Measurements from ENCODE around the gene EMC6. TPM values are rescaled to one million over a fixed set of nuclear protein-coding genes. Genes with fewer than 3 reads are reported as not detected.

The EMC6 gene
- total RNA-seq, 1 experiment from 2014 or later = 62.4 TPM

DNA sequence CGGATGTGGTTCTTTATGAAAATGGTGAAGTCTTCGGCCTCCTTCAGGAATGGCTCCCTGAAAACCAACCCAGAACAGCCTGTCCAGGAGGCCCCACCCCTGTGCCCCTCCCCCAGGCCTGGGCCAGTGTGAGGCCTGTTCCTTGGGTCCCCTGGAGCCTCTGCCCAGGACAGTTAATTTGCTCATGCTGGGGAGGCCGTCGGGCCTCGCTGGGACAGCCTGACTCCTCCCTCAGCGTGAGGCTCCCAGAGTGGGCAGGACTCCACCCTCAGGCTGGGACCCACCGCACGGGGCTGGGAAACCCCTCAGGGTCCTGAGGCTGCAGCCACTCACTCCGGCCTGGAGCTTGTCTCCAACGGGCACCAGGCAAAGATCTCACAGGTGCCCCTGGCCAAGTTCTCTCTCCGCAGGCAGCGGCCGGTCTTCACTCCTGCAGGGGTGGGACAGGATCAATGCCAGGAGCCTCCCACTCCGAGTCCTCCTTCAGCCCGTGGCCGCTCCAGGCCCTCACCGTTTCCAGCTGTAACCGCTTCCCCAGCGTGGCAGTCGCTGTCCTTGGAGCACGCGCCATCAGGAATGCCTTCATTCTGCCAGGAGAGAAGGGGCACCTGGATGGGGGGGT lies 21.6 kb downstream of the EMC6 start:
- intact Hi-C loops (cut with micrococcal nuclease) = no loop called here
- H3K9ac ChIP-seq (ENCODE audit: low read length) = no peak overlapping the region
- no peaks in the 10 kb centered on the region for H3K79me2 ChIP-seq (ENCODE audit: insufficient read depth, low read length)
- POLR2A ChIA-PET = no interaction called here
- TF ChIP-seq, protein P1, sequence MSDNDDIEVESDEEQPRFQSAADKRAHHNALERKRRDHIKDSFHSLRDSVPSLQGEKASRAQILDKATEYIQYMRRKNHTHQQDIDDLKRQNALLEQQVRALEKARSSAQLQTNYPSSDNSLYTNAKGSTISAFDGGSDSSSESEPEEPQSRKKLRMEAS (IDR thresholded peaks at IDR 0.05) = no peak
- TF ChIP-seq CBX3 (IDR thresholded peaks at IDR 0.05; ENCODE audit: low read depth) = no peak
- TF ChIP-seq, protein P2, sequence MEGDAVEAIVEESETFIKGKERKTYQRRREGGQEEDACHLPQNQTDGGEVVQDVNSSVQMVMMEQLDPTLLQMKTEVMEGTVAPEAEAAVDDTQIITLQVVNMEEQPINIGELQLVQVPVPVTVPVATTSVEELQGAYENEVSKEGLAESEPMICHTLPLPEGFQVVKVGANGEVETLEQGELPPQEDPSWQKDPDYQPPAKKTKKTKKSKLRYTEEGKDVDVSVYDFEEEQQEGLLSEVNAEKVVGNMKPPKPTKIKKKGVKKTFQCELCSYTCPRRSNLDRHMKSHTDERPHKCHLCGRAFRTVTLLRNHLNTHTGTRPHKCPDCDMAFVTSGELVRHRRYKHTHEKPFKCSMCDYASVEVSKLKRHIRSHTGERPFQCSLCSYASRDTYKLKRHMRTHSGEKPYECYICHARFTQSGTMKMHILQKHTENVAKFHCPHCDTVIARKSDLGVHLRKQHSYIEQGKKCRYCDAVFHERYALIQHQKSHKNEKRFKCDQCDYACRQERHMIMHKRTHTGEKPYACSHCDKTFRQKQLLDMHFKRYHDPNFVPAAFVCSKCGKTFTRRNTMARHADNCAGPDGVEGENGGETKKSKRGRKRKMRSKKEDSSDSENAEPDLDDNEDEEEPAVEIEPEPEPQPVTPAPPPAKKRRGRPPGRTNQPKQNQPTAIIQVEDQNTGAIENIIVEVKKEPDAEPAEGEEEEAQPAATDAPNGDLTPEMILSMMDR (IDR thresholded peaks at IDR 0.05 in 2 of 3, conservative IDR thresholded peaks at IDR 0.05 in 1 of 3; ENCODE audit: borderline replicate concordance in 1 of 3, insufficient read depth in 1 of 3, low read depth in 2 of 3, low read length in 2 of 3) = no peak
- no peak overlapping the region for H3K4me3 ChIP-seq (replicated peaks in 1 of 2; ENCODE audit: low read depth in 1 of 2, low read length in 2 of 2)
- H3K27me3 ChIP-seq (ENCODE audit: insufficient read depth, low read length) = no peaks in the 10 kb centered on the region
- H2AFZ ChIP-seq (ENCODE audit: low read depth, low read length, poor library complexity, severe bottlenecking) = no peak overlapping the region
- H4K20me1 ChIP-seq (ENCODE audit: insufficient read depth) = no peaks in the 10 kb centered on the region
- H3K9me2 ChIP-seq (ENCODE audit: insufficient read depth) = no peaks in the 10 kb centered on the region
- CTCF ChIA-PET = interaction anchor here (1.8 kb wide), 1 partner anchor 87 kb away, joined by 7 read pairs; no protein-coding TSS in a partner anchor
- DNase-seq (ENCODE audit: low read depth, low spot score) = no peak
- peak; percentile 48 for ATAC-seq
- peaks cover 0 to 9% of the 10 kb centered on the region in 2 experiments; a peak in 2 of 4 replicates for H3K4me1 ChIP-seq (ENCODE audit: control insufficient read depth in 1 of 2, insufficient read depth in 2 of 2, low read length in 2 of 2)
- no peak overlapping the region for H3K27ac ChIP-seq (ENCODE audit: low read depth, low read length)
- no peaks in the 10 kb centered on the region for H3K9me3 ChIP-seq (ENCODE audit: control insufficient read depth in 1 of 2, insufficient read depth in 1 of 2, low read depth in 1 of 2, low read length in 2 of 2)
- RAD21 ChIA-PET (ENCODE audit: low non-redundant PET in 1 of 2, low total read pairs in 2 of 2, uncharacterized antibody in 2 of 2, unreplicated experiment in 2 of 2) = no interaction called here
- H3K36me3 ChIP-seq (ENCODE audit: control insufficient read depth in 1 of 2, insufficient read depth in 2 of 2, low read length in 2 of 2) = no peaks in the 10 kb centered on the region
- no TSS peak for BruUV-seq (replicated peaks)
- no peak overlapping the region for H3K4me2 ChIP-seq (ENCODE audit: low read length)

- Histone ChIP-seq H3K27ac (ENCODE audit: low read depth, low read length) (no peak overlapping the region), H3K9me3 (ENCODE audit: control insufficient read depth in 1 of 2, insufficient read depth in 1 of 2, low read depth in 1 of 2, low read length in 2 of 2) (no peaks in the 10 kb centered on the region), H2AFZ (ENCODE audit: low read depth, low read length, poor library complexity, severe bottlenecking) (no peak overlapping the region), H3K36me3 (ENCODE audit: control insufficient read depth in 1 of 2, insufficient read depth in 2 of 2, low read length in 2 of 2) (no peaks in the 10 kb centered on the region), H3K4me1 (ENCODE audit: control insufficient read depth in 1 of 2, insufficient read depth in 2 of 2, low read length in 2 of 2) (peaks cover 0 to 11% of the 10 kb centered on the region in 2 experiments; a peak in 2 of 4 replicates), H3K79me2 (ENCODE audit: insufficient read depth, low read length) (no peaks in the 10 kb centered on the region), H3K9me2 (ENCODE audit: insufficient read depth) (no peaks in the 10 kb centered on the region), H3K4me2 (ENCODE audit: low read length) (no peak overlapping the region), H3K4me3 (replicated peaks in 1 of 2; ENCODE audit: low read depth in 1 of 2, low read length in 2 of 2) (no peak overlapping the region), H3K27me3 (ENCODE audit: insufficient read depth, low read length) (no peaks in the 10 kb centered on the region), H3K9ac (ENCODE audit: low read length) (no peak overlapping the region), H4K20me1 (ENCODE audit: insufficient read depth) (no peaks in the 10 kb centered on the region)
- POLR2A ChIA-PET = no interaction called here
- intact Hi-C loops (cut with micrococcal nuclease) = no loop called here
- no peak for DNase-seq (ENCODE audit: low read depth, low spot score)
- CTCF ChIA-PET = interaction anchor here (1.0 to 1.8 kb wide), 3 partner anchors 9 to 88 kb away, joined by 3 to 7 read pairs (median 5); no protein-coding TSS in a partner anchor
- ATAC-seq = no peak
- TF ChIP-seq, protein P2 (IDR thresholded peaks at IDR 0.05 in 2 of 3, conservative IDR thresholded peaks at IDR 0.05 in 1 of 3; ENCODE audit: borderline replicate concordance in 1 of 3, insufficient read depth in 1 of 3, low read depth in 2 of 3, low read length in 2 of 3) = peak in 2 of 3 experiments; percentile 28 to 31; a peak in 4 of 6 replicates
- peak; percentile 22; the same call in 1 of the 2 replicates for TF ChIP-seq RAD21 (IDR thresholded peaks at IDR 0.05; ENCODE audit: low read depth)
- TF ChIP-seq CEBPB (IDR thresholded peaks at IDR 0.05; ENCODE audit: low read depth) = no peak
- no peak for TF ChIP-seq EZH2phosphoT487 (IDR thresholded peaks at IDR 0.05; ENCODE audit: borderline replicate concordance)
- RAD21 ChIA-PET (ENCODE audit: low non-redundant PET in 1 of 2, low total read pairs in 2 of 2, uncharacterized antibody in 2 of 2, unreplicated experiment in 2 of 2) = no interaction called here
- BruUV-seq (replicated peaks) = no TSS peak
These were observed 23.0 kb downstream of the EMC6 start for GRCh38 chr17:3691617-3692067.
